OCI-M2 (cell line): ENCODE data around the gene VDR.
"Not testable (repeated sequence)": the region's sequence is repeated elsewhere in the genome, so short reads cannot be mapped to it uniquely, and the experiment has no call there.

Experiments
- DNase-seq: peaks from one replicate; lab custom pipeline; 2025; ENCODE audit not compliant: unreplicated experiment; lab: John Stamatoyannopoulos, UW

VDR gene

DNA sequence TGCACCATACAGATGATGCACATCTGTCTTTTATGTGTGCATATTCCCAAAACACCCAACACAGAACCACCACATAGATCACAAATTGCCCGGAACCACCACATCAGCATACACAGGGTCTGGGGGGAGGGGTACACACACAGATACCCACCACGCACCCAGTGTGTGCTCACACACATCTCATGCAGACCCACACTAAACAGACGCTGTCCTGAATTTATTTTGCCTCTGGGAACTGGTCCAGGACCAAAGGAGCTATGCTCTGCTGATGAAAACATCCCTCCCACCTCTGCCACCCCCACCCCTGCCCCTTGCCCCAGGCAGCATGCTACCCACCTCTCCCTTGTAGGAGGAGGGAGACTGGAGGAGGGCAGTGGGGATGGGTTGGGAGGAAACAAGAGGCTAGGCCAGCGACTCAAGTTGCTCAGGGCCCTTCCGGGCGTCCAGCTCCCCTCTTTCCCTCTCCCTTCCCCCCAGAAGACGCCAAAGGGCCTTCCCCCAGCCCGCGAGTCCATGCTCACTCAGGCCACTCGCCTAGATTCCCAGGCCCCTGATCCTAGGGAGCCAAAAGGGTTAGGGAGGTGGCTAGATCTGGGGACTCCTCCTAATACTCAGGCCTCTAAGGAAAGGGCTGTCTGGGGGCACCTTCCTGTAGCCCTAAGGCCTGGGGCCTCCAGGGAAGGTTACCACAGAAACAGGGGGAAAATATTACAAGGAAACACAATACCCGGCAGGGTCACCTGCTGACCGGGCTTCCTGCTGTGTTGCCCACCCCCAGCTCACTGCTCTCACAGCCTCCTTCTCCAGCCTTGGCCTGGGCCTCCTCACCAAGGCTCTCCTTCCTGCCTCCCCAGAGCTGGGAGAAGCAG, 88.2 kb downstream of the VDR start:
- no peak for DNase-seq

DNA sequence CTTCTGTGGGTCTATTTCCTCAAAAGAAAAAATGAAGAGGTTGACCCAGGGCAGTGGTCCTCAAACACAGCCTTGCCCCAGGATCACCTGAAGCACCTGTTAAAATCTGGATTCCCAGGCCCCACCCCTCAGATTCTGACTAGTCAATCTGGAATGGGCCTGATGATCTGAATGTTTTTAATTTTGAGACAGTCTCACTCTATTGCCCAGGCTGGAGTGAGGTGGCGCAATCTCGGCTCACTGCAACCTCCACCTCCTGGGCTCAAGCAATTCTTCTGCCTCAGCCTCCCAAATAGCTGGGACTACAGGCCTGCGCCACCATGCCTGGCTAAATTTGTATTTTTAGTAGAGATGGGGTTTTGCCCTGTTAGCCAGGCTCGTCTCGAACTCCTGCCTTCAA, 89.3 kb downstream of the VDR start:
- DNase-seq = not testable (repeated sequence)

DNA sequence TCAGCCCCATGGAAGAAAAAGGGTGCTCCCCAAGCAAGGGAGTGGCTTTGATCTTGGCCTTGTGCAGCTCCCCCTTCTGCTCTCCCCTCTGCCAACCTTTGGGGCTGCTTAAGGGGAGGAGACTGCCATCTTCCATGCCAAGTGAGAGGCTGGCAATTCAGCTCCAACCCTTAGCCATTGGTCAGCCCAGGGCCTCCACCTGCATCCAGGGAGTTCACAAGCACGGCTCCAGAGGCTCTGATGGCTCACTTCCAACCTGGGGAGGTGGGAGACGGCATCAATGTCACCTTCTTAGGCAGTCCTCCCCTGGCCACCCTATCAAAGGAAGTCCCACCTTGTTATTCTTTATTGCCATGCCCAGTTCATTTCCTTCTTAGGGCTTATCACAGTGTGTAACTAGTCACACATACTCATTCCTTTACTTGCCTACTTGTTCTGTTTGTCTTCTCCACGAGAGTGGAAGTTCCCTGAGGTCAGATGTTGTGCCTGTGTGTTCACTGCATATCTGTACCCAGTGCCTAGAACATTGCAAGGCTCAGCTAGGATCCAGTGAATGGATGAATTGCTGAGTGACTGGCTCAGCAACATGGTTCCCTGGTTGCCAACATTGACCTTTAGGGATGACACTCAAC, 90.1 kb downstream of the VDR start:
- no peak for DNase-seq

DNA sequence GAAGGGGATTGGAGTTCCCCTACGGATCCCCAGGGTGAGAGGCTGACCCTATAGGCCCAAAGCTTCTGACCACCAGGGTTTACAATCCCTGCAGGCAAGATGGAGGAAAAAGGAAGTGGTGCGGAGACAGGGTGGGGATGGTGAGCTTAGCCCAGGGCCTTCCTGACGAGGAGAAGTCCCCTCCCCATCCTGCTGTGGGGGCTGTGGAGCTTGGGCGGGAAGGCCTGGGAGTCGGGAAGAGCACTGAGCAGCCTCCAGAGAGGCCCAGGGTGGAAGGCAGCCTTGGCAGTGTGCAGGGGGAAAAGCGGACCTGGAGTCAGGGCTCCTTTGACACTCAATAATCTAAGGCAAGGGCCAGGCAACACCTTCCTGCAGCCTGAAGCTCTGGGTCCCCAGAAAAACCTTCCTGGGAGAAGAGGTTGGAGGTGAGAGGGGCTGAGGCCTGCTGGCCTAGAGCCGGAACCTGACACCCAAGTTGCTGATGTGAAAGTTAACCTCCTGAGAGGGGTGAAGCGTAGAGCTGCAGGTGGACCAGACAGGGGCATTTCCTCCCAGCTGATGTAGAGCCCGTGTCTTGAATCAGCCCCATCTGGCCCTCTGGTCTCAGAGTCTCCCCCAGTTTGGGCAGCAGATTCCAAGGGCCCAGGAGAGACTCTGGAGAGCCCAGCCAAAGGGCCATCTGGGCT, 91.1 kb downstream of the VDR start:
- DNase-seq = no peak

DNA sequence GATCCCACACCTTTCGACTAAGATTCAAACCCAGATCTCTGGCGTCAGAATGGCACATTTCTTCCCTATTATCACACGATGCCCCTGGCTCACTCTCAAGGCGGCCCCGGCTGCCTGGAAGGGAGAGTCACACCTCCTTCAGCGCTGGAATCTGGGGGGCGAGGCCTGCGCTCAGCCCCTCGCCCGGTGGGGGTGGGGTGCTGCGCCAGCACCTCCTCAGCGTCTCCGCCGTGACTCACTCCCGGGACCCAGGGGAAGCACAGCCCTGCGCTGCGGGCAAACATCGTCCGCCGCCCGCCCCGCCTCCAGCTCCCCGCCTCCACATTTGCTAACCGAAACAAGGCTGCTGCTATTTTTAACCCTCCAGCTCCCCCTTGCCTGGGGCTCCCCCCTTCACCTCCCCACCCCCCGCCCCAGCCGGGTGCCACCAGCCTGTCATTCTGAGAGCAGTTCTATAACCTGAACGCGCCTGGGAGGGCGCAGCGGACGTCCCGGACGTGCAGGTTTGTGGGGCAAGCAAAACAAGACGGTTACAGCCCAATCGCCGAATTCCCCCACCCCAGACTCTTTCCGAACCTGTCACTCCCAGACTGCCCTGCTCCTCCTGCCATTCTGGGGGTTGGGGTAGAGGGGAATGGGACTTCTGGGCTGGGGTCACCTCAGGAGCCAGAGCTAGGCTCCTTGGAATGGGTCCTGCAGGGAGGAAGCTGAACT, 91.8 kb downstream of the VDR start:
- DNase-seq = no peak

DNA sequence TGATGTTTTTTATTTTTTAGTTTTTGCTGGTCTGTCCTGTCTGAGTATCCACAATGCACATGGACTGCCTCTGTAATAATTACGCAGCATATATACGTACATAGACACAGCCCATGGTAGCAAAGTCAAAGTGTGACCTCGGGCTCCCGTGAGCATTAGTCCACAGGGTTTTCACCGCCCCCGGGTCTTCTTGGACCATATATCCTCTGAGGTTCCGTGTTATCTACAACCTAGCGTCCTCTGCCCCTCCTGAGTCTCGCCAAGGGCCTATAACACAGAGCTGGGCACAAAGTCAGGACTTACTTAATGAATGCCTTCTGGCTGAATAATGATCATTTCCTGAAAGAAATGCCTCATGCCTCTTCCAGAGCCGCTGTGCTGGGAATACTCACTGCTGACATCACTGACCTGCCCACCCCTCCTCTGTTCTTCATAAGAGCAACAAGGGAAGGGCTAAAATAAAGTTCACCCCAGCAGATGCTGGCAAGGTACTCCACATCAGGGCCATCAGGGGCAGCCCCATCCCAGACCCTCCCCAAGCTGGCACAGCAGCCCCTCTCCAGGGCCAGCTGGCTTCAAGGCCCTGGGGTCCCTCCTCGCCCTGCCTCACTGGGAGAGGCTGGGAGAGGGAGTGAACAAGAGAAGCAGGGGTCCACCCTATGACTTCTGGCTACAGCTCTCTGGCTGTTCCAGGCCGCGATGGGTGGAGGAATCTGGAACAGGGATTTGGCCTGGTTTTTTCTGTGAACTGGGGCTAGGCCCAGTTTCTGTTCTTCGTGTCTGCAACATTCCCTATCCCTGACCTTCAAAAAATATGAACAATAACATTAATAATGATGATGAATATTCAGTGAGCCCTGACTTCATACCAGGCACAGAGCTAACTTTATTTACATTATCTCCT, 93.0 kb downstream of the VDR start:
- DNase-seq = no peak

DNA sequence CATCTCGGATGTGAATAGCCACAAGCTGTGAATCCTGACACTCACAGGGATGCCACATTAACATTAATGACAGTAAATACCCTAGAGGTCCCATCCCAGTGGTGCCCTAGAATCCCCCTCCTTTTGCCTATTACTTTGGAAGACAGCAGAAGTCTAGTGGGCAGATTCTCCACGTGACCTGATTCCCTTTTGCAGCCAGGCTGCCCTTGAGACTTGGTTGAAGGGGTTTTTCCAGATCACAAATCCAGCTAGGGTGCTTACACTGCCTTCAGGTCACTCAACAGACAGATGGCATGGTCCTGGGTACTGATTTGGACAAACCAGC, 93.8 kb downstream of the VDR start:
- DNase-seq = no peak

DNA sequence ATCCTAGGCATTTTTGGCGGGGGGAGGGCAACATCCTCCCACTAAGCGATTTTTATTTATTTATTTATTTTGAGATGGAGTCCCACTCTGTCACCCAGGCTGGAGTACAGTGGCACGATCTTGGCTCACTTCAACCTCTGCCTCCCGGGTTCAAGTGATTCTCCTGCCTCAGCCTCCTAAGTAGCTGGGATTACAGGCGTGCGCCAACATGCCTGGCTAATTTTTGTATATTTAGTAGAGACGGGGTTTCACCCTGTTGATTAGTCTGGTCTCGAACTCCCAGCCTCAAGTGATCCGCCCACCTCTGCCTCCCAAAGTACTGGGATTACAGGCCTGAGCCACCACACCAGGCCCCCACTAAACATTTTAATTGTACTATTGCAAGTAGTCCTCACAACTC, 95.3 kb downstream of the VDR start:
- DNase-seq = not testable (repeated sequence)

DNA sequence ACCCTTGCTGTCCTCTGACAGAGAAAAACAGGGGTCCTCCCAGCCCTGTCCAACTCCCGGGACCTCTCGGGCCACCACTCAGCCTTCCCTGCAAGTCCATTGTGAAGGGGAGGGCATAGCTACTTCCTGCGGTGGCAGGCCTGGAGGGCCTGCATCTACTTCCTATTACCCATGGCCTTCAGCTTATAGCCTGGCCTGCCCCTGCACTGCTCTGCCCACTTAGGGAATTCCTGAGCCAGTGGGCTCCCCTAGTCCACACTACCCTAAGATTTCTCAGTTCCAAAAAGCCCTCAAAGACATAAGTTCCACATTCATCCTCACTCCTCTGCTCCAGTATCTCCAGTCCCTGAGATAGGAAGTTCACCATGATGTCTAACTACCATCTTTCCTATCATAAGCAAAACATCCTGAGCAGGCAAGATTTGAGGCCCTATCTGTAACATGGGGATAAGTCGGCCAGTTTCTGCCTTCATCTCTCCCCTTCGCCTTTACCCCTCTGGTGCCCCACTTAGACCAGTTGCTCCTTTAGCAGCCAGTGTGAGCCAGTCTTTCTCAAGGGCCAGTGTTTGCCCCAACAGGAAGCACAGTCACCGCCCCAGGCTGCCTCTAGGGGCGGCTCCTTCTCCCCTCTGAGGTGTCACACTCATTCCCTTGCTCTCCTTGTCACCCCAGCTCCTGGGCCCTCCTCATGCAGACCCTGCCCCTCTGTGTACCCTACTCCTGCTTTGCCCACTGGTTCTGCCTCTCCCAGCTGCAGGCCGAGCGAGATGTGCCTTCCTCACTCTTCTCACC, 96.0 kb downstream of the VDR start:
- DNase-seq = no peak

DNA sequence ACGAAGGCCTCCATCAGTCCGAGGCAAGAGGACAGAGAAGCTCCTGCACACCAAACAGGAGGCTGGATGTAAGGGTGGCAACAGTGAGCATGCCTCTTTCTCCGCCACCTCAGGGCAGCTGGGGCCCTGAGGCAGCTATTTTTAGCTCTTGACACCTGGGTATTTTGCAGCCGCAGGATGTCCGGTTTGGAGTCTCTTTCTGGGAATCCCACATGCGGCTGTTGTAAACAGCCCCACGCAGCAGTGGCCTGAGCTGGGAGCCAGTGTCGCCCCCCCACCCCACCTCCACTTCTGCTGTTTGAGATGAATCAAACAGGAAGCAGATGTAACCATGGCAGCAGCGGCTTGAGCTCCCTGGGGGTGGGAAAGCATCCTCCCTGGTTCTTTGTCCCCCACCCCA, 96.7 kb downstream of the VDR start:
- DNase-seq = no peak

DNA sequence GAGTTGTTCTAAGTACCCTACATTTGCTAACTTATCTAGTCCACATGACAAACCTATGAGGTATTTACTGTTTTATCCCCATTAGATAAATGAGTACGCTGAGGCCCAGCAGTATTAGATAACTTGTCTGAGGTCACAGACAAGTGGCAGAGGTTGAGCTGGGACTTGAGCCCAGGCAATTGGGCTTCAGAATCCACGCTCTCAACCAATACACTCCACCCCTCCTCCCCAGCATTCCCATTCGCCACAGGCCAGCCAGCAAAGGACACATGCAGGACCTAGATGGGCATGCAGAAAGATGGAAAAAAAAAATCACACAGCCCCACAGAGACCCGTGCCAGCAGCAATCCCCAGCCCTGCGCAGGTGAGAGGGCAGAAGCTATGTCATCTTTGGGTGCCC, 97.5 kb downstream of the VDR start:
- no peak for DNase-seq

DNA sequence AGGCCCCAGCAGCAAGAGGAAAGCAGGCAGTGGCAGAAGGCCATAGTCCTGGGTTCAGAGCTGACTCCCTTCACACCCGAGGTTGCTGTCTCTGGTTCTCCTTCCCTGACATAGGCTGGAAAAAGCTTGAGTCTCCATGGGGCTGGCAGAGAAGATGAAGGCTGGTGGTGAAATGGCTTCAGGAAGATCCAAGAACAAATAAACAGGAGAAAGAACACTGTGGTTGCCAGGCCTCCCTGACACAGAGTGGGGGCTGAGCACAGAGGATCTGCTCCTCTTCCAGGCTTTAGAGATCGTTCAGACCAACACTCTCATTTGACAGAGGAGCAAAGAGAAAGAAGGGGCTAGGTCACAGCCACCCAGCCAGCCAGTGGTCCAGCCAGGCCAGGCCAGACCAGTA, 99.4 kb downstream of the VDR start:
- DNase-seq = no peak

DNA sequence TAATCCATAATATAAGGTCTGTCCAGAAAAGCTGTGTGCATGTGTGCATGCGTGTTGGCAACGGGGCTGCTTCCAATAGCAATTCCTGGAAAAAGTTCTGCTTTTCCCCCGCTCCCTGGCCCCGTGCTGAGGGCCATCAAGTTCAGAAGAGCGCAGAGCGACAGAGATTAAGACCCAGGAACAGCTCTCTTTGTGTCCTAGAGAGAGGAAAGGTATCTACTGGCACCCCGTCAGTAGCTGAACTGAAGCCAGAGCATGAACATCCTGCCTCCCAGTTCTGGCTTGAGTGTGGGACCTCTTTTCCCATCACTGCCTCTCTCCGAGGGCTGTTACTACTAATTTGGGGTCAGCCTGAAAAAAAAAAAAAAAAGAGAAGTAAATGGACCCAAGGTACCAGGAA, 100.6 kb downstream of the VDR start:
- no peak for DNase-seq

DNA sequence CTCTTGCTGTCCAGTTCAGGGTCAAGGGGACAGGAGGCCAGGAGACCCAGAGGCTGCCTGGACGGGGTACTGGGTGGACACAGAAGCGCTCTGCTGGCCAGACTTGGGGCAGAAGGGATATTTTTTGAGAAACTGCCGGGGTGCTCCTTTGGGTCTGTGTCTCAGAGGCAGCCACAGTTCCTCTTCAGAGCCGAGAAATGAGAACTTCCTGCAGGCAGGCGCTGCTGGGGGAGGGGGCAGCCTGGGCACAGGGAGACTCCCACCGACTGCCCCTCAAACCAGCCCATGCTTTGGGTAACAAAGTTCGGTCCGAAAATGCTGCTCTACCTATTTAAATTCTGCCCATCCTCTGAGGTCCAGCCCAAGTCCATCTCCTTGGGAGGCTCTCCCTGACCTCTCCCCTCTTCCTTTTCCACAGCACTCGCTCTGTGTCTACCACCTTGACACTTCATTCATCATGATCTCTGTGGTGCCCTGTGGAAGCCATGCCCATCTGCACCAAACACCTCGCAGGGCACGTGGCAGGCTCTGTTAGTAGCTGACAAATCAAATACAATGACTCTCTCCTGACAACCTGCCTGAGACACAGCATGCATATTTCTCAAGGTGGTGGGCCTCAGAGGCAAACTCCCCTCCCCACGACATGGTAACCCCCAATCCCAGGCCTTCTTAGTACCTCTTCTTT, 101.5 kb downstream of the VDR start:
- DNase-seq = no peak

DNA sequence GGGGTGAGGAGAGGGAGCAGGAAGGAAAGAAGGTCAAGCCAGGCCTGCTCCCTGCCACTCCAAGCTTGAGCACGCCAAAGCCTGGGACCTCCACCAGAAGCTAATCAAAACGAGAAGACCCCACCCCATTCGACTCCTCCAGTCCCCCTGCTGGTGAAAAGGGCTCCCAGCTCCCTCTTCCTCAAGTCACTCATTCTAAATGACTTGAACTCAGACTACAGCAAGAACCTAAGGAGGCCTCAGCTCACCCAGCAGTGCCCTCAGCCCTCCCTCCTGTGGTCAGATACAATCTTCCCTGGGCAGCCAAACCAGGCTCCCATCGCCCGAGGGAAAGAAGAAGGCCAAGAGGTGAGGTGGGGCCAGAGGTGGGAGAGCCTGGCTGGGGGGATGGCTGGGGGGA, 102.5 kb downstream of the VDR start:
- DNase-seq = no peak

DNA sequence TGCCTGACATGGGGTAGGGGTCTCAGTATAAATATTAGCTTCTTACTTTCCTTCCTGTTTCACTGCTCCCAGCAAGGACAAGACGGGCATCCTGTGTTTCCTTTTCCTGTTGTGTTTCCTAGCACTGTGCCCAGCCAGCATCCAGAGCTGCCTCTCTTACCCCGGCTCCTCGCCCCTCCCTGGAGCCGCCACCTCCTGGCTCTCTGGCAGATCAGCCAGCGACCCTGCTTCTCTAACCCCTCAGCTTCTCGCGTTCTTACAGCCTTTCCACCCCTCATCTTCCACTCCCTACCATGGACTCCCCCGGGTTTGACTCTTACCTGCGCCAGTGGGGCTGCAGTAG, 102.9 kb downstream of the VDR start:
- DNase-seq = no peak

DNA sequence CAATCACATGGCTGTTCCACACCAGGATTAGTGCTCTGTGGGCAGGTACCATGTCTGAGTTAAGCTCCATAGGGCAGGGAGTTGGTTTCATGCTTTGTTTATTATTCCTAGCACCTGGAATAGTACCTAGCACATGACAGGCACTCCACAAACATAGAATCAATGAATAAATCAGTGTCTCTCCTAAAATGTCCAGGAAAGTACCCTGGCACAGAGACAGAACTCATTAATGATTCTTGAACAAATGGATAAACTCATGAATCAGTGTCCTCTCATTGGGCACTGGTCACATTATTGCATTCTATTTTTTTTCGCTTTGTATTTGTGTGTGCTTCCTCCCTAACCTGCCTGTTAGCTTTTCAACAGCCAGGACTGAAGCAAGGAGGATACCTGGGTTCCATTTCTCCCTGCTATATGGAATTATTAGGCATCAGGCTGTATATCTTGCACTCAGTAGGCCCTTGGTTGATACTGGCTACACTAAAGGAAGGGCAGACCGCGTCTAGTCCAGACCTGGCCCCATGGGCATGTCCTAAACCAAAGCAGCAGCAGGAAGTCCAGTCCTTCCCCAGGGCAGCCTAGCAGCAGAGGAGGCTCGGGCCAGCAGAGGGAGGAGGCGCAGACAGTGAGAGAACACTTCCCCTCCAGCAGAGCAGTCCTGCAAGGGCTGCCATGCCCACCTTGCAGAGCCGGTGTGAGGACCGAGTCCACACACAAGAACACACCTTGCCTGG, 103.5 kb downstream of the VDR start:
- no peak for DNase-seq

DNA sequence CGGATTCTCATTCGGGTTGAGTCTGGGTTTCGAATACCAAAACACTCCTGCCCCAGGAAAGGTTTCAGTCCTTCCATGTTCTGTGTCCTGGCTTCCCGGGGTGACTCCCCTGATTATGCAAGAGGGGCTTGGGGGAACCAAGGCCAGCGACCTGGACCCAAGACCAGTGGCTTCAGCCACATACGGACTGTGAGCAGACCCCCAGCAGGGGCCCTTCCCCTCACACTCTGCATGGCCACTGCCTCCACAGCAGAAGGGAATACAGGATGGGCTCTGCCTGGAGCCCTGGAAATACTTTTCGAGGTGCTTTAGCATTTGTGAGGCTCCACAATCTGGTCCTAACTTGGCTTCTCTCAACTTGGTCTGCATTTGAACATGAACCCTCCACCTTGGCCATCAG, 104.2 kb downstream of the VDR start:
- no peak for DNase-seq
